Measurements from ENCODE around the gene IP6K1.
"Not testable (repeated sequence)": the region's sequence is repeated elsewhere in the genome, so short reads cannot be mapped to it uniquely, and the experiment has no call there.

IP6K1 gene

DNA sequence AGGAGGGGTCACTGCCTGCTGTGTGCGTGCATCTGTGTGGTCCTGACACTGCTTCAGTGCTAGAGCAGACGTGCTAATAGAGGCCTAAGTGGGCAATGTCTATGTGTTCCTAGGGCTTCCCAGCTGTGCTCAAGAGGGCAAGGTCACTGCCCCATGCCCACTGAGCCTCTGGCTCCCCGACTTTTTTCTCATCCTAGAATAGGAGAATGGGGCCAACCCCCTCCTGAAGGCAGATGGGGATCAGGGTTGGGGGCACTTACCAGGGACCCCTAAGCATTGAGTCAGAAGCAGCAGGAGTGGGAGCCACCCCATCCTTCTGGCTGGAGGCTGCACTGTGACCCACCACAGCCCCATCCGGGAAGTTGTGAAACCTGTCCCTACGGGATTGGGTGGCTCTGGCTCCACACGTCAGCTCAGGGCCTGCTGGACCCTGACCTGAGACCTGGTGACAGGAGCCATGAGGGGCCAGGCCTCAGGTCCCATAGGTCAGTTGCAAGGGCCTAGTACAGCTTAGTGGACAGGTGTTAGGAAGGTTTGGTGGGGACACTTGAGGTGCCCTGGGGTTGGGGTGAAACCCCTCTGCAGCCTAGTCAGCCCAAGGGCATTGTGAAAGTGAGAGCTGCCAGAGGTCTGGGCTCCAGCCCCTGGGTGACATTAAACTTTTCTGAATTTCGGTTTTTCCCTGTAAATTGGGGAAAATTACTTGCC is 97.8 kb downstream of the IP6K1 start:
- not testable (repeated sequence) for DNase-seq (ENCODE audit: low read depth)

GRCh38 chr3:49687424-49687795 is 98.9 kb downstream of the IP6K1 start:
- DNase-seq (ENCODE audit: low read depth) = not testable (repeated sequence)

DNA sequence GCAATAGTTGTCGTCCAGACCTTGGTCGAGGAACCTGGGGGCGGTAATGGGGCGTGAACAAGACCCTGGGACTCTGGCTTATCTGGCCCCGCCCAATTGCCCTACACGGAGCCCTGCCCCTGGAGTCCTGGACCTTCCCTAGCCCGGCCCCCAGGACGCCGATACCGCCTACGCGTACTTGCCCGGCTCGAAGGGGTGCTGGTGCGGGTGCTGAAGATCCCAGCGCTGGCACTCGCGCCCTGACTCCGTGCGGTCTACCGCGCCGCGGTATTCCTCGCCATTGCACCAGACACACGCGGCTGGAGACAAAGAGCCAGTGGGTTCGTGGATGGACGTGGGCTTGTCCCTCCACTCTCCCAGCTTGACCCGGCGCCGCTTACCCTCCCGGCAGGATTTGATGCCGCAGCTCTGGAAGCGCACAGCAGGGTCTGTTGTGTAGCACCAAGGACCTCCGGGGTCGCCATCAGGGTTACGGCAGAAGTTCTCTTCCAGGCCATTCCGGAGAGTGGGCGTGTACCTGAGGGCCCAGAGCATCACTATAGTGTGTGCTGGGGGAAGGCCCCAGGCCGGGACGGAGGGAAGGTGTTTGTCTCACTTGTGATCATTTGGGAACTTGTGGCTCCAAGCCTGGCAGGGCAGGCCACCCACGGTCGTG is 99.4 kb downstream of the IP6K1 start:
- DNase-seq (ENCODE audit: low read depth) = peak; percentile 46

DNA sequence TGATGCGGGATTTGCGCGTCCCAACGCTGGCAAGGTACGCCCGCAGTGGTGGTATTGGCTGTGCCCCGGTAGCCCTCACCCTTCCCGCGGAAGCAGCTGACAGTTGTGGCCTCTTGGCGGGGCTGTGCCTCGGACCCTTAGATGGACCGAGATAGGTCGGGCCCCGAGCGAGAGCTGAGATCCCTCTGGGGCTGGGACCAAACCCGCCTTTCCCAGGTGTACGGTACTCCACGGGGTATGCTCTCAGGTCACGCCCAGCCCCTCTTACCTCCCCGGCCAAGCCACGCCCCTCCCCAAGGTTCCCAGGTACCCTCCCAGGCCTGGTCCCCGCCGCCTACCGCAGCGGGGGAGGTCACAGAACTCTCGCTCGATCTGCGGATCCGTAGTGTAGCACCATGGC is 100.0 kb downstream of the IP6K1 start:
- DNase-seq (ENCODE audit: low read depth) = not testable (repeated sequence)

DNA sequence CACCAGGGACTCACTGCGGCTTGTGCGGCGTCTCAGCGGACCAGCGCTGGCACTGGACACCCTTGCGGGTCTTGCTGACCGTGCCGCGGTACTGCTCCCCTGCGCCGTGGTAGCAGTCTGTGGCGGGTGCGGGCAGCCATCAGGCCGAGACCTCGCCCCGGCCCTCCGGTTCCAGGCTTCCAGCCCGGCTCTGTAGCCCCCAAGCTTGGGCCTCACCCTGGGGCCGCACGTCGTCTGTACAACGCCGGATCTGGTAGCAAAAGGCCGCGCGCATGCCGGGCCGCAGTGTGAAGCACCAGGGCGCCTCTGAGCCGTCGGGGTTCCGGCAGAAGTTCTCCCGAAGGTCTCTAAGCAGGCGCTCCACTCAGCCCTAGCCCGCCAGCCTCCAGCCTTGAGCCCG is 100.5 kb downstream of the IP6K1 start:
- DNase-seq (ENCODE audit: low read depth) = not testable (repeated sequence)

- DNase-seq (ENCODE audit: low read depth) = not testable (repeated sequence)
Observed at GRCh38 chr3:49685103-49685502, 101.2 kb downstream of the IP6K1 start.

- DNase-seq (ENCODE audit: low read depth) = not testable (repeated sequence)
Observed at GRCh38 chr3:49684453-49684852, 101.9 kb downstream of the IP6K1 start.

DNA sequence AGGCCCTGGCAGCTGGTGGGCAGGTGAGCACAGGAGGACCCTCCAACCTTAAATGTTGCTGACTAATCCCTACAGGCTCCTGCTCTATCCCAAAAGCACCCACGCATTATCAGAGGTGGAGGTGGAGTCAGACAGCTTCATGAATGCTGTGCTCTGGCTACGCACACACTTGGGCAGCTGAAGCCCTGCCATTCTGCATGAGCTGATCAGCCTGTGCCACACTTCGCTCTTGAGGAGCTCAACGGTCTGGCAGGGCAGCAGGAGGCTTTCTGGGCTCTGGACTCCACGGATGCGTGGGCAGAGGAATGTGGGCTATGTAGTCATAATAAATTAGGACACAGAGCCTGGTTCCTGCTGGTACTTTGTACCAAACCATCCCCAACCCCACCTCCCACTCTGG is 103.2 kb downstream of the IP6K1 start:
- DNase-seq (ENCODE audit: low read depth) = no peak

DNA sequence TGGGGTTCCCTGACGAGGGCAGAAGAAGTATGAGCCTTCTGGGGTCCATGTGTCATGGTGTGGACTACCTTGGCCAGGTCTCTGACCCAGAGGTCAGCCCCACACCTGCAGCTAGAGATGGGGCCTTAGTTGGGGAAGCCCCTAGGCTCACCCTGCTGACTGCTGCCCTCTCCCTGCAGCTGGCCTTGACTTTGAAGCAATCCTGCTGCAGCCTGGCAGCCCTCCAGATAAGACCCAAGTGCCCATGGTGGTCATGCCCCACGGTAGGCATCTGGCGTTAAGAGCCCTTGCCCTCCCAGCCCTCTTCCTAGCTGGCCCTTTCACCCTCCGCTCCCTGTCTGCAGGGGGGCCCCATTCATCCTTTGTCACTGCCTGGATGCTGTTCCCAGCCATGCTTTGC is 104.8 kb downstream of the IP6K1 start:
- no peak for DNase-seq (ENCODE audit: low read depth)

DNA sequence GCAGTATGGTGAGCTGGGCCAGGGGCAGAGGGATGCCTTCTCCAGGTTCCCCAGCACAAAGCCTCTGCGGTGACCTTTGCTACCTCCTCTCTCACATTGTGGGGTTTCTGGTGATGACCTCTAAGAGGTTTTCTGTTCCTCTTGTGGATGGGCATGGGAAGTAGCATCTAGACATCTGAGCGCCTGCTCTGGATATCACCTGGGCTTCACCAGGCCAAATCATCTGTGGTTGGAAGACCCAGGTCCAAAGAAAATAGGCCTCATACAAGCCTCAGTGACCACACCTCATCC is 105.2 kb downstream of the IP6K1 start:
- DNase-seq (ENCODE audit: low read depth) = no peak

DNA sequence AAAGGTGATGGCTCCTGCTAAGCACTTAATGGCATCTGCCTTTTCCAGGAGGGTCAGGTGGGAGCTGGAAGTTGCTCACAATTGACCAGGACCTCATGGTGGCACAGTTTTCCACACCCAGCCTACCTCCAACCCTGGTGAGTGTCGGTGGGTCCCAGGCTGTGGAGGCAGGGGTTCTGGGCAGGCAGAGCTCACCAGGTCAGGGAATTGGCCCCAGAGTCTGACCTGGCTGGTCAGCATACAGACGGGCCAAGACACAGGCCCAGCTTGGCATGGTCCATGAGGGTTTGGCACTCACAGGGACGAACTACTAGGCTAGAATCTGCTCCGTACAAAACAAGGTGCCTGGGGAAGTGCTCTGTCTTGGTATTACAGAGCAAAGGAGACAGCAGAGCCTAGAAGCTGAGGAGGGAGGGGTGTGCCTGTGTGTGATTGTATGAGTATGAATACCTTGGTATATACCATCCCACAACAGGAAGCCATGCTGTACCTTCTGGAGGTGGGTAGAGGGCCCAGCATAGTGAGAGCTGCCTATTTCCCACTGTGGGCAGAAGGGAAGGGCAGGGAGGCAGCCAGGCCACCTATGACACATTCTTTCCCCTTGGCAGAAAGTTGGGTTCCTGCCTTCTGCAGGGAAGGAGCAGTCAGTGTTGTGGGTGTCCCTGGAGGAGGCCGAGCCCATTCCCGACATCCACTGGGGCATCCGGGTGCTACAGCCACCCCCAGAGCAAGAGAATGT is 105.7 kb downstream of the IP6K1 start:
- DNase-seq (ENCODE audit: low read depth) = no peak

DNA sequence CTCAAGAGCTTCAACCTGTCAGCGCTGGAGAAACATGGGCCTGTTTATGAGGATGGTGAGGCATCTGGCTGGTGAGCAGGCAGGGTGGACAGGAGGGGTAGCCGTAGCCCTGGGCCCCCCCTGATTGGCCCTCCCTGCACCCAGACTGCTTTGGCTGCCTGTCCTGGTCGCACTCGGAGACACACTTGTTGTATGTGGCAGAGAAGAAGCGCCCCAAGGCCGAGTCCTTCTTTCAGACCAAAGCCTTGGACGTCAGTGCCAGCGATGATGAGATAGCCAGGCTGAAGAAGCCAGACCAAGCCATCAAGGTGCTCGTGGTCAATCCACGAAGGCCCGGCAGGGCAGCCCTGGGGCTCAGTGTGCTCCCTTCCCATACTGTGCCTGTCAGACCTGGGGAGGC is 110.4 kb downstream of the IP6K1 start:
- DNase-seq (ENCODE audit: low read depth) = no peak

- no peak for DNase-seq (ENCODE audit: low read depth)
Observed at GRCh38 chr3:49674497-49674983, 111.8 kb downstream of the IP6K1 start.
